T47D (cell line): ENCODE data around the gene MMD.
"Not testable (repeated sequence)": the region's sequence is repeated elsewhere in the genome, so short reads cannot be mapped to it uniquely, and the experiment has no call there.

ENCODE experiments used
- DNase-seq, 2 experiments: peaks; one replicate each; pipeline versions ENCODE4 v3.0.0 to v3.0.0-alpha.2; 2011 to 2012; ENCODE audit warnings: low read depth in 1 of 2, low spot score in 1 of 2
- JUND ChIP-seq: IDR thresholded peaks from 2 replicates; pipeline ENCODE4 v1.6.1; 2012; ENCODE audit warnings: low read depth
- in situ Hi-C: cut with HindIII; loops from 2 replicates; pipeline ENCODE4 v1.10.0; 2016; ENCODE audit warnings: low sequenced_read_pairs, low pct_unique_long_range_greater_than_20kb

Gene MMD

GRCh38 chr17:55424893-55425540 is 3.4 kb upstream of the MMD start:
- in situ Hi-C loops, result no loop called here
- no peak for TF ChIP-seq JUND
- DNase-seq, result no peak

GRCh38 chr17:55423535-55423934 is 1.9 kb upstream of the MMD start:
- no peak for TF ChIP-seq JUND
- DNase-seq, result no peak
- in situ Hi-C loops, result no loop called here

GRCh38 chr17:55422828-55423164 is 1.2 kb upstream of the MMD start:
- in situ Hi-C loops, DNase-seq: not testable (repeated sequence)

- in situ Hi-C loops, result no loop called here
- DNase-seq, result peak; percentile 41 to 50
- no peak for TF ChIP-seq JUND
Measured at GRCh38 chr17:55420776-55421178, 858 bp downstream of the MMD start.

- DNase-seq, result no peak
- TF ChIP-seq JUND, result no peak
- in situ Hi-C loops, result no loop called here
Measured at GRCh38 chr17:55420067-55420775, 1.4 kb downstream of the MMD start.

GRCh38 chr17:55418369-55419268 is 3.0 kb downstream of the MMD start:
- no peak for TF ChIP-seq JUND
- no peak for DNase-seq
- in situ Hi-C loops, result no loop called here

GRCh38 chr17:55417411-55418268 is 4.0 kb downstream of the MMD start:
- in situ Hi-C loops, result no loop called here
- DNase-seq, result no peak
- no peak for TF ChIP-seq JUND

GRCh38 chr17:55416470-55417052 is 5.1 kb downstream of the MMD start:
- DNase-seq, result no peak
- no peak for TF ChIP-seq JUND
- in situ Hi-C loops, result no loop called here

GRCh38 chr17:55416000-55416399 is 5.6 kb downstream of the MMD start:
- TF ChIP-seq JUND, result no peak
- in situ Hi-C loops, result no loop called here
- no peak for DNase-seq

GRCh38 chr17:55414983-55415382 is 6.7 kb downstream of the MMD start:
- in situ Hi-C loops, result no loop called here
- DNase-seq, result no peak
- no peak for TF ChIP-seq JUND

GRCh38 chr17:55413825-55414489 is 7.7 kb downstream of the MMD start:
- in situ Hi-C loops, result no loop called here
- DNase-seq, result no peak
- TF ChIP-seq JUND, result no peak
